GM18517 (cell line): ENCODE measurements around the gene ARHGEF28.

ENCODE experiments used
- ATAC-seq: cut with Tn5 transposase; IDR thresholded peaks from one replicate; pipeline ENCODE4 v1.9.1; 2021; ENCODE audit warnings: mild to moderate bottlenecking, moderate library complexity; ENCODE audit not compliant: unreplicated experiment

Gene ARHGEF28

GRCh38 chr5:73623060-73623459, 2.9 kb upstream of the ARHGEF28 start:
- ATAC-seq, result no peak

DNA sequence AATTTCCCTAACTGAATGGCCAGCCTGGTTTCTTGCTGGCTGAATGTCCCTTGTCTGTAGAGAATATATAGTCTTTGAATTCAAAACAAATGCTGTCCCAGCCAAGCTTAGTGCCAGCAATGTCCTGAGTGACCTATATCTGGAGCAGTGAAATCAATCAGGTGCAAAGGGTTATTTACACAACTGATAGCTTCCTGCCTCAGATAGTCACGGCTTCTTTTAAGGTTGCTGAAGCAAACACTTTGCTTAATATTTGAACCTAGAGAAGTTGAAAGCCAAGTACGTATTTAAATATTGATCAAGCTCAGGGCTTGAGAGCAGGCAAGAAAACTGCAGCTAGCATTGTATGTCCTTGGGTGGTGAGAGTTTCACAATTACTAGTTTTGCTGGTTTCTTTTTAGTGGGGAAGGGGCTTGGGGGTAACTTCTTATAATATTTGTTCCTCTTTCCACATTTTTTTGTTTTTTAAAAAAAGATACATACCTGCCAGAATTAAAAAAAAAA, 2.0 kb upstream of the ARHGEF28 start:
- no peak for ATAC-seq

GRCh38 chr5:73624888-73625287, 1.1 kb upstream of the ARHGEF28 start:
- ATAC-seq, result no peak

GRCh38 chr5:73625372-73625943, 538 bp upstream of the ARHGEF28 start:
- ATAC-seq, result no peak

DNA sequence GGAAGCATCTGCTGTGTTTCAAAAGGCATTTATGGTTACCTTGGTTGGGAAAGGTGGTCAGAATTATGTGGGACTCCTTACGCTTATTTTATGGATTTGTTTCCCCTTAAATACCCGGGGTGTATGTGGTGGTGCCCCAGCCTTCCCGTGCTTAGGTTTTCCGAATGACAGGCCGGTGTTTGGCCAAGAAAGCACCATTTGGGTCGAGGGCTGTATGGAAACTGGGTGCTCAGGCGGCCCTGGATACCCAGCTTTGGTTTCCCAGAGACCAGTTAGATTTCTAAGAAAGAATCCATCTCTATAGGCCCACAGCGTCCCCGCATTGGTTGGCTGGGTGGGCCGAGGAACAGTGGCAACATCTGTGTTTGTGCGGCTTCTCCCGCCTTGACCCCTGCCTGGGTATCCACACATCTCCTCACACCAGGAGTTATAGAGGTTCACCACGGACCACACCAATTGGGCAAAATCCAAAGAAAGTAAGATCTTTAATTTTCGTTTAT, 868 bp downstream of the ARHGEF28 start:
- no peak for ATAC-seq

GRCh38 chr5:73629456-73629855, 3.5 kb downstream of the ARHGEF28 start:
- no peak for ATAC-seq

DNA sequence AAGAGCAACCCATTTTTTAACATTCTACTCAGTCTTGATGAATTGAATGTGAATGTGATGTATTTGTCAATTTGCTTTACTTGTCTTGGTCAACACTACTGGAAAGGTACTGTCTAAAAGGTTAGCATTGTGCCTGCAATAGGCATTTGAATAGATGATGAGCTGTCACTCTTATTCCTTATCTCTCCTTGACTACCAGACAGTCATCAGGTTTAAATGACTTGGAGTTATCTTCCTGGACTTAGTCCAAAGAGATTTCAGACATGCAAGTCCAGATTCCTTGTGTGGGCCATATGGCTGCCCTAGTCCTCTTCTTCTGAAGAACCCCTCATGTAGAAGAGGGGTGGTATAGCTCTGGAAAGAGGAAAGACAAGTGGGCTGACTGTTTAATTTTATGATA, 4.8 kb downstream of the ARHGEF28 start:
- ATAC-seq, result no peak

DNA sequence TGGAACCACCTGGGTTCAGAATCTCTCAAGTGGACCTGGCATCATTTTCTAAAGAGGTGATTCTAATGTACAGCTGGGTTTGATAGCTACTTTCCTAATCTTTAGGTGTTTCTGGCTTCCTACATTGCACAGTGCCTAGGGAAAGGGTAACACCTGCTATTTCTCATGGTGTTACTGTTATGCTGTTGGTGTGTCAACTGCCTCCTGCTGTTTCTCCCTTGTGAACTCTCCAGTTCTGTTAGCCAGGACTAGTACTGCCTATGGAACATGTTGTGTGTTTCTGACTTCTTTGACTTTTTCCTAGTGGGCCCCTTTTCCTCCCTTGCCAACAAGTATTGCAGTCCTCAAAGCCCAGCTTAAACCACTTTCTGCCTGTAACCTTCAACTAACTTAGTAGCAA, 5.5 kb downstream of the ARHGEF28 start:
- ATAC-seq, result no peak

DNA sequence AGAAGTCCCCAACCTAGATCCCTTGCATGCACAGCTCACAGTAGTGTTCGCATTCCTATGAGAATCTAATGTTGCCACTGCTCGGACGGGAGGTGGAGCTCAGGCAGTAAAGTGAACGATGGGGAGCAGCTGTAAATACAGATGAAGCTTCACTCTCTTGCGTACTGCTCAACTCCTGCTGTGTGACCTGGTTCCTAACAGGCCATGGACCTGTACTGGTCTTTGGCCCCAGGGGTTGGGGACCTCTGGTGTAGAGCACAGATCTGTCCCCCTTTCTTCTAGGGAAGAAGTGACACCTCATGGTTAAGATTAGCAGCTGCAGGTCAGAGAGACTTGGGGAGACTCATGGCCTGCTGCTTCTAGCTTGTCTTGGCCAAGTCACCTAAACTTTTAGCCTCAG, 7.1 kb downstream of the ARHGEF28 start:
- ATAC-seq, result no peak

GRCh38 chr5:73636408-73636807, 10.4 kb downstream of the ARHGEF28 start:
- ATAC-seq, result no peak

DNA sequence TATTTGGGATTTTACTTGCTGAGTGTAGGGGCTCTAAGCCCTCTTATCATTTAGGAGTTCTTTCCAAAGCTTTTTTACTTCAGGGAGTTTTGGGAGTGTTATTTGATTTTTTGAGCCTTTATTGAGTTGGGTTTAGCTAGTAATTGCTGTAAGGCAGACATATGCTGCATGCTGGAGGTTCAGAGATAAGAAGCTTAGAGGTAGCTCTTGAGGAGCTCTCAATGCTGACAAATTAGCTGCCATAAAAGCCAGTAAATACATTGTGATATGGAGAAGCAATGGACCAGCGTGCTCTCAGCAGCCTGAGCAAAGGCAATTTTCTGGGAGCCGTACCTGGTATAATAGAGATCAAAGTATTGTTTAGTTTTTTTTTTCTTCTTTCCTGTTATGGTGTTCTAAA, 11.6 kb downstream of the ARHGEF28 start:
- no peak for ATAC-seq

DNA sequence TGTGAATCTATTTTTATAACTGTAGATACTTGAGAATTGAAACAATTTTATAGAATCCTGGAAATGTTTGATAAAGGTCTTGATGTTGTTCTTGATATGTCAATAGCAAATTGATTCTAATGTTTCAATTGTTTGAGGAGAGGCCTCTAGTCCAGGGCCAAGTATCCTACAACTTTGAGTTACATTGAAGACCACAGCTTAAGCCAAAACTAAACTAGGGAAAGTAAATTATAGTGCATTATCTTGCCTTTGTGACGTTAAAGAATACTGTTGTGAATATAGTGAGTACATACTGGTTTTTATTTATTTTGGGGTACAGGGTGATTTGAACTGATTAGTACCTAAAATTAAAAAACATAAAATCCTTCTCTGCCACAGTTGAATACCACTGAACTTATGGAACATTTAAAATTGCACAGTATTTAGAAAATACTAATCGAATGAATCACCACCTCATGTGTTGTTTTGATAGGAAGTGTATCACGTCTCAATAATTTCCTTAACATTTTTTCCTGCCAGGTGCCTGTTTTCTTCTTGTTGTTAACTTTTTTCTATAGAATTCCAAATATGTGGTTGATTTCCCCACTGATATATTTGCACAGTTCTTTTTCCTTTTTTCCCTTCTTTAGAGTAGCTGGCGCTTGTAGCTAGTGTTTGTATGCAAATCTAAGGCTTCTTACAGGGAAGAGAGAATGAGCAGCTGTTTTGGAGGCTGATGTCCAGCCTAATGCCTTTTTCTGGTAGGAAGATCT, 12.5 kb downstream of the ARHGEF28 start:
- ATAC-seq, result no peak

- no peak for ATAC-seq
Measured at GRCh38 chr5:73640861-73641320, 14.9 kb downstream of the ARHGEF28 start.

DNA sequence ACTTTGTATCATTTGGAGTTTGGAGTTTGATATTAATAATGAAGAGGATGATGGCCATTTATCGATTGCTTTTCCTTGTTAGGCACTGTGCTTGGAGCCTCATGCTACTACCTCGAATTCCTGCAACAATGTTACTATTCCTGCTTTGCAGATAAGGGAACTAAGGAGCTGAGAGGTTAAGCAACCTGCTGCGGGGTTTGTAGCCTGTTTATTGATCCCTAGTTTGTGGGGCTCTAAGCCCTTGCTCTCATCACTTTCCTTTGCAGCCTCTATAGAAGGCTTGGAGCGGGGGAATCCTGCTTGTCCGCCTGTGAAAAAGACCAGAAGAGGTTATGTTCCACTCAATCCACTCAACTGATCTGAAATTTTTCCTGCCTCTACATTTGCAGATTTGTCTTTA, 15.8 kb downstream of the ARHGEF28 start:
- no peak for ATAC-seq

DNA sequence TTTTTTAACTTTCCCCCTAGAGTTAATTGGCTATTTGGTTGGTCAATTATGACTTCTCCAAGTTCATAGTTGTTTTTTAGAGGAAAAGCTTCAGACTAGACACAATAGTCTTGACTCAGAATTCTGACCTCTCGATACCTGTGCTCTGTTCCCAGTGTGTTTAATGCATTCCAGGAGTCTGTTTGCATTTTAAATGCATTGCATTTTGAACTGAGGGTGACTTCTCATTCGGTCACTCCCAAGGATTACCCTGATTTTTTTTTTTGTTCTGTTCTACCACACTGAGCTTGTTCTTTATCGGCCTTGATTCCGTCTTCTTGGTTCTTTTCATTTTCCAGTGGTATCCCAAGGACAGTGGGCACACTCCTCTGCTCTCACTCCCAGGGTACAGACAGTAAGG, 16.3 kb downstream of the ARHGEF28 start:
- no peak for ATAC-seq

DNA sequence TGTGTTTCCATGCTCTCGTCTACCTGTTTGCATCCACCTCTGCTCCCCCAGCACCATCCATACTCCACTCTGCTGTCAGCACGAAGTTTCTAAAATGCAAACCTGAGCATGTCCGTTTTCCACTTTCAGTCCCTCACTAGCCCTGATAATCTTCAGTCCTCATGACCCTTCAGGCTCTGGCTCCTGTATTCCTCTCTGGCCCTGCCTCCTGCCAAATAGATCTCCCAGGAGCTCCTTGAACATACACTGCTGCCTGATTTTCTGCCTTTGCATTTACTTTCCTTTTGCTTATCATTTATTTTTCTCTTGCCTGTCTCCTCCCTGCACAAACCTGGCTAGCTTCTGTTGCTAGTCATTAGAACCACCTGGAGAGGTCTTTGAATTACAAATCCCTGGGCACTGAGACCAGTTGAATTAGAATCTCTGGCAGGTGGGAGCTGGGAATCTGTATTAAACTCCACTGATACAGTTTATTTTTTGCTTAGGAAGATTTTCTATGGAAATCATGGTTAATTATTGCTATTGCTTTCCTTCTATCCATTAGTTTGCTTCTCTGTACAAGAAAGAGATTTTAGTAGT, 18.5 kb downstream of the ARHGEF28 start:
- ATAC-seq, result no peak

DNA sequence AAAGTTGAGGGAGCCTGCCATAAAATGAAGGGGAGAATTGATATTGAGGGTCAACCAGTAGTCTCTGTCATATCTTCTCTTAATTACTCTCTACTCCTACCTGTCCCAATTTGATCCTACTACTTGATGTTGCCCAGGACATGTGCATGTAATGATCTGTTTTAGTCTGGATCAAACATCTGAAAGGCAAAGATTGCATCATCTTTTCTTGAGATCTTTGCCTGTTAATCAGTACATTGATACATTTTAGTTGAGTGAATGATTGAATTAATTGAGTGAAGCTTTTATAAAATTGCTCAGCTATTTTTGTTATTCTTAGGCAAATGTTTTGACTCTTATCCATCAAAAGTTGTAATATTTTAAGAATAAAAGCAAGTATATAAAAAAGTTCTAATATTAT, 21.7 kb downstream of the ARHGEF28 start:
- no peak for ATAC-seq

- ATAC-seq, result no peak
Measured at GRCh38 chr5:73648515-73648914, 22.5 kb downstream of the ARHGEF28 start.

- ATAC-seq, result no peak
Measured at GRCh38 chr5:73649926-73650325, 23.9 kb downstream of the ARHGEF28 start.

DNA sequence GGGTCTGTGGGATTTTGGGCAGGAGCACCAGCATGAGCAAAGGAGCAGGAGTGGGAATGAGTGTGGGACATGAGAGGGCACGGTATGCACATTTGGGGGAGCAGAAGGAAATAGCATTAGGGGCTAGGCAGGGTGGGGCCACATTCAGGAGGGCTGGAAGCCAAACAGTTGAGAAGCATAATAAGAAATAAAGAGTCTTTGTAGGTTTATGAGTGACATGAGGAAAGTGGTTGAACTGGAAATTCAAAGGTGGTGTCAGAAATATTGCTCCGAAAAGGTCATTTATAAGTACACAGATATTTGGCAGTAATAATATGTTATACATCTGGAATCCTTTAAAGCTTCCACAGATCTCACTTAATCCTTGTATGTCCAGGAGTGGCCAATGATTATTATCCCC, 26.4 kb downstream of the ARHGEF28 start:
- no peak for ATAC-seq

- peak; percentile 66 for ATAC-seq
Measured at GRCh38 chr5:73654171-73654811, 28.3 kb downstream of the ARHGEF28 start.
